GM15510 (cell line): ENCODE data around the gene PHF2.

Source experiments
- POLR2A ChIP-seq: IDR thresholded peaks from 3 replicates; pipeline ENCODE4 v1.6.1; 2011; ENCODE audit warnings: borderline replicate concordance; ENCODE audit not compliant: insufficient read length; ENCODE audit errors: extremely low read depth

Gene PHF2

GRCh38 chr9:93588641-93589609 lies 12.5 kb downstream of the PHF2 start:
- TF ChIP-seq POLR2A: no peak

DNA sequence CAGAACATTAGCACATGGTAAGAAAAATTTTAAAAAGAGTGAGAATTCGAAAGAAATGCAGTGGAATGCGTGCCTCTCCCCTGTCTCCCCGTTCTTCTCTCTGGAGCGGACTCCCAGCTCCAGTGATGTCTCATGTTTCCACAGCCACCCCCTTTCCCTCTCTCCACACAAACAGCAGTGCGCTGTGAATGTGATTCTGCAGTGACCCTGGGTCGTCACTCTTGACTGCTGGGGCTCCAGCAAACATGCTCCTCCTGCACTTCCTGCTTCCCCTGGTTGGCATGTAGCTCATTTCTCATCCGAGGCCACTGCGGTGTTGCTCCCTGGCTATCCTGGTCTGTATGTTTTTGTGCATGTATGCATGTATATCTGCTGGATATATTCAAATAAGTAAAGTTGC lies 13.3 kb downstream of the PHF2 start:
- TF ChIP-seq POLR2A: no peak

- TF ChIP-seq POLR2A: no peak
These were observed 14.3 kb downstream of the PHF2 start for GRCh38 chr9:93590609-93591234.

DNA sequence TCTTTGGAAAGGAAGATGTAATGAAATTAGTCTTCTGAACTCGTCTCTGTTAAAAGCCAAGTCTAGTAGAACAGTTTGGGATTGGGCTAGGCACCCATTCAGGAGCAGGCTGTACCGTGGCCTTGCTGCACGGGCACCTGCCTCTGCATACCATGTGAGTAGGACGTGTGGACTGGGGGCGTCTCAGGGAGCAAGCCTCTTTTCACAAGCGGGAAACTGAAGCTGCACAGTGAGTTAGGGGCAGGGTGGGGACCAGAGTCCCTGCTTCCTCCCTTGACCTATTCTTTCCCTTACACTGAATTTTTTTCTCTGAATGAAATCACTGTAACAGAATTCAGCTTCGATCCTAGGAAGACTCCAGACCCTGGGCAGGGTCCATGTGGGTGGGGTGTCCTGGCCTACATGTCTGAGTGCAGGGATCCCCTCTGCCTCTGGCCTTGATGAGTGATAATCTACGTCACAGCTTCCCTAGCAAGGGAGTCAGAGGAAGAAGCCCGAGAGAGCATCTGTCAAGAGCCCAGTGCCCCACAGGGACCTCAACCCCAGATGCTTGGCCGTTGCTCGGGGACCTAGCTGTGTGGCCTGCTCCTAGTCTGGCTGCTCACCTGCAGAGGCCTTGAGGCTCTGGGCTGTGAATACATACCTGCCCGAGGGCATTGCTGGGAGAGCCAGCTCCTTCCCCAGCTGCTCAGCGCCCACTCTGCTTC lies 15.1 kb downstream of the PHF2 start:
- no peak for TF ChIP-seq POLR2A

GRCh38 chr9:93592008-93592642 lies 15.7 kb downstream of the PHF2 start:
- TF ChIP-seq POLR2A: no peak

GRCh38 chr9:93592643-93593021 lies 16.2 kb downstream of the PHF2 start:
- TF ChIP-seq POLR2A: no peak

GRCh38 chr9:93593144-93593658 lies 16.8 kb downstream of the PHF2 start:
- TF ChIP-seq POLR2A: no peak

- TF ChIP-seq POLR2A: no peak
These were observed 17.8 kb downstream of the PHF2 start for GRCh38 chr9:93594041-93594756.

- no peak for TF ChIP-seq POLR2A
These were observed 19.1 kb downstream of the PHF2 start for GRCh38 chr9:93595461-93595860.

DNA sequence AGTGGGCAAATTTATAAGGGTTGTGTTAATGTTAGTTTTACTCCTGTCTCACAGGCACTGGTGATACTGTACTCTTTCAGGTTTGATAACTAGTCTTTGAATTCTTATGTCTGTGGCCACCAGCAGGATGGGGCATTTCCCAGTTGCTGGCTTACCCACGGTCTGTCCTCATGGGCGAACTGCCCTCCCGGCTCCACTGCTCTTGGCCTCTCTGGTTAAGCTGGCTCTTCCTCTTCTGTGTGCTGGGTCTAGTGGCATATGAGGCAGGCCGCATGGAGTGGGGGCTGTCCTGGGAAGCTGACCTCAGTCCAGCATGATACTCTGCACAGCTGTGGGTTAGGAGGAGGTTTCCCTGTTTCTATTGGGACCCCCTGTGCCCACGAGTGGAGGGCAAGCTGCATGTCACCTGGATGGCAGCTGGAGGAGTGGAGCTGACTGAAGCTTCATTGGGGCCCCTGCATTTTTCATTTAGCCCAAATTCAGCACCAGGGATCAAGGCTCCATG lies 19.5 kb downstream of the PHF2 start:
- TF ChIP-seq POLR2A: no peak

GRCh38 chr9:93596399-93596798 lies 20.0 kb downstream of the PHF2 start:
- TF ChIP-seq POLR2A: no peak

DNA sequence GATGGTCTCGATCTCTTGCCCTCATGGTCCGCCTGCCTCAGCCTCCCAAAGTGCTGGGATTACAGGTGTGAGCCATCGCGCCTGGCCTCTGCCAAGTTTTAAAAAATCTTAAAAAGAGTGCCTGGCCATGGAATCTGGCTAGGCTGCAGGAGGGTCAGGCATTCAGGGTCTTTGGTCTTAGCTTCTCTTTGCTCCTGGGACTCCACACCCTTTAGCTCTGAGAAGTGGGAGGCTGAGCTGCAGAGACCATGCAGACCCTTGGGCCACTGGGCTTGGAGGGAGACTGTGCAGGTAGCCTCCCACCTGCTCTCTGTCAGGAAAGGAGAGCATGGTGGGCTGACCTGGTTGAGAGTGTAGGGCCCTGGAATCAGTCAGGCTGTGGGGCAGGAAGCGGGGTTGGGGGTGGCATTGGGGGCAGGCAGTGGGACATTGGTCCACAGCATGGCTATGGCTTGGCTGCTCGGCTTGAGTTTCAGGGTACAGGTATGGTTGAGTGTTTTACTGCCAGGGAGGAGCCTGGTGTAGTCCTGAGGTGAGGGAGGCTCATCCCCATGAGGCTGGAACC lies 20.8 kb downstream of the PHF2 start:
- no peak for TF ChIP-seq POLR2A

DNA sequence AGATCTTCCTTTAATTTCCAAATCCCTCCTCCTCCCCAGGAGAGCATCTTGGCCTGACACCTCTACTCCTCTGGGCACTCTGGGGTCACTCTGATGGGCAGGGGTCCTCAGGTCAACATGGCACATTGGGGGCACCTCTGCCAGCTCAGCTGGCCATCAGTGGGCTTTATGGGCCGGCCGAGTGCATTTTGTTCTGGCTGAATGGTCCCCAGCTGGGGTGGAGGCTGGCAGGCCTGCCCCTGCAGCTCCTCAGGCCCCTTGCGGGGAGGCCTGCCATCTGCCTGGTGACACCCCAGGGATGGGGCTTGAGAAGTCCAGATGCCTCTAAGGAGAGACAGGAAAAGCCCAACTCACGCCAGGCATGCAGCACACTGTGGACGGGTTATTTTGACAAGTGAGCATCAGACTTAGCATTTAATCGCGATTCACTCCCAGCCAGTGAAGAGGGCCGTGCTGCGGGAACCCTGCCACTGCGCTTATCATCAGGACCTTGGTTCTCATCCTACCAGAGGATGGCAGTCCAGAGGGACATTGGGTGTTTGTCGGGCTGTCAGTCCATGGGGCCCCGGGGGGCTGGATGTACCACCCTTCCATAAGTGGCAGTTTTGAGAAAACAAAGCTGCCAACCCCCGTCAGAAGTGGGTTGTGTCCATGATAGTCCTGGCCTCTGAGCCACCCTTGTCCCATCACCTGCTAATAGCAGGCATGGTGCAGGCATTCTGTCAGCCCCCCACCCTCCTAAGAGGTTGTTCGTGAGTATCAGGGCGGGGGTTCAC lies 21.7 kb downstream of the PHF2 start:
- no peak for TF ChIP-seq POLR2A

- no peak for TF ChIP-seq POLR2A
These were observed 22.4 kb downstream of the PHF2 start for GRCh38 chr9:93598647-93599241.
